TTC549 (cell line): ENCODE measurements around the gene STK32B.
"Not testable (repeated sequence)": the region's sequence is repeated elsewhere in the genome, so short reads cannot be mapped to it uniquely, and the experiment has no call there.

Source experiments
- FAIRE-seq: peaks from 2 replicates; lab custom pipeline; 2012; peaks lifted over from hg19 to GRCh38; lab: Jason Lieb, UNC

Gene STK32B

DNA sequence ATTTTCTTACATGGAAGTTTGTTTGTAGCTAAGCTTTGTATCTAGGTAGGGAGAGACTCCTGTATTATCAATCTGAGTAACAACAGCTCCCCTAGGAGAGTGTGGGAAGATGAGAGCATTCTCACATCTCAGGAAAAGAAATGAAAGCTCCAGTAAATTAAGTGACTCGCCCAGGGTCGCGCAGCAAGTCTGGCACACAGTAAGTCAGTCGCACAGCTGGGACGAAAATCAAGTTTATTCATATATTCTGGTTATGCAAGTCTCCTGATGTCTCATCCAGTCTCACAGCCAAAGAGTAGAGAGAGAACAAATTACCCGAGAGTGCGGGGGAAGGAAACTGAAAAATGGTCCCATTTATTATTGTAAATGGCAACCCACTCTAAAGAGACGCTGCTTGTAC lies 216.1 kb downstream of the STK32B start:
- no peak for FAIRE-seq

DNA sequence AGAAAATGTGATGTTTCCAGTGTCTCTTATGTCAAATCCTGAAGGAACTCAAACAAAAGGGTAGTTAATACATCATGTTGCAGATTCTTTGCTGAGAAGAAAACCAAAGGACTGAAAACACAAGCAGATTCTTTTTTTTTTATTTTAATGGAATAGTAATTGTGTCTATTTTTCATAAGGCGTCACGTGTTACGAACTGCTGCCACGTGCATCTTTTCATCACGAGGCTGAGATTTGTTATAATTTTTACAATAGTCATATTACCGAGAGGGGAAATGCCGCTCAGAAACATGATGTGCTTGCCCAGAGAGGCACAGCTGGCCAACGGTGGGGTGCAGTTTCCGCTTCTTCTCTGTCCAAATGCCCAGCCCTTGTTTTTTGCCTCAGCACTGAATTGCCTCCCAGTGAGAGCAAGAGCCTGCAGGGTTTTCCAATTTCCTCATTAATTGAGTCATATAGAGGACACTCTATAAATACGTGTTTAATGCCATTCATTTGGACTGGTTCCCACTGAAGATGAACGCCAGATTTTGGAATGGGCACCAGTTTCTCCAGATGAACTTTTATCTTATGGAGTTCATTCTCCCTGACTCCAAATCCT lies 225.3 kb downstream of the STK32B start:
- no peak for FAIRE-seq

DNA sequence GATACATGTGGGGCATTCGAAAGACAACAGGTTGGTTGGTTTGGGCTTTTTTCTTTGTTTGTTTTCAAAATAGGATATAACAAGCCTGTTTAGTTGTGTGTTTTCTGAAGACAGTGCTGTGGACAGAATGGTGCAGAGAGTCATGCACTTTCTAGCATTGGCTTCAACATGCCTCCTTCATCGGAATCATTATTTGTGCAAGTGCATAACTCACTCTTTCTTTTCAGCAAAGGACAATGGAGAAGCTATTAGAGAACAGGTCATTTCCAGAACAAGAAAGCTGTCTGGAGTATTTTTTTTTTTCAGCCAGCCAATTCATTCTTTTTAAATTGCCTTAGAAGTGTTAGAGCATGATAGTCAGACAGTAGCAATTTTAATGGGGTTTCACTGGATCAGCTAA lies 225.8 kb downstream of the STK32B start:
- FAIRE-seq, result no peak

DNA sequence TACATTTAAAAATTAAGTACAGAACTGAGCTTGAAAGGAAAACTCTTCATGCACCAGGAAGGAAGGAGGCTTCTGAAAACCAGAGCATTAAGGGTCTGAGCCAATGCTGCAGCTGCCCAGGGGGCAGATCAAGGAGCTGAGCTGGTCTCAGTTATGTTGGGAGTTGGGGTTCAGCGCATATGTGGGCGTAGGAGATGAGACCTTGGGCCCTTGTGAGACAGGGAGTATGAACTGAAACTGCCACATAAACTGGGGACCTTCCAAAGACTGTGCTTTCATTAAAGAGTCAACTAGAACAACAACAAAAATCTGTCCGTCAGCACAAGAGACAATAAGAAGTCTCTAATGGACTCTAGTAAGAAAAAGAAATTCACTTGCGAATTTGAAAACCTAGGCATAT lies 226.9 kb downstream of the STK32B start:
- no peak for FAIRE-seq

DNA sequence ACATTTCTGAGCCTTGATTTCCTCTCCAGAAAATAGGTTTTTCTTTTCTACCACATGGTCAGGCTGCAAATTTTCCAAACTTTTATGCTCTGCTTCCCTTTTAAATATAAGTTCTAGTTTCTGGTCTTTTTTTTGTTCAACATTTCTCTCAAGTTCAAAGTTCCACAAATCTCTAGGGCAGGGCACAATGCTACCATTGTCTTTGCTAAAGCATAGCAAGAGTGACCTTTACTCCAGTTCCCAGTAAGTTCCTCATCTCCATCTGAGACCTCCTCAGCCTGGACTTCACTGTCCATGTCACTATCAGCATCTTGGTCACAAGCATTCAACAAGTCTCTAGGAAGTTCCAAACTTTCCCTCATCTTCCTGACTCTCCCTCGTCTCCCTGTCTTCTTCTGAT lies 228.8 kb downstream of the STK32B start:
- not testable (repeated sequence) for FAIRE-seq

DNA sequence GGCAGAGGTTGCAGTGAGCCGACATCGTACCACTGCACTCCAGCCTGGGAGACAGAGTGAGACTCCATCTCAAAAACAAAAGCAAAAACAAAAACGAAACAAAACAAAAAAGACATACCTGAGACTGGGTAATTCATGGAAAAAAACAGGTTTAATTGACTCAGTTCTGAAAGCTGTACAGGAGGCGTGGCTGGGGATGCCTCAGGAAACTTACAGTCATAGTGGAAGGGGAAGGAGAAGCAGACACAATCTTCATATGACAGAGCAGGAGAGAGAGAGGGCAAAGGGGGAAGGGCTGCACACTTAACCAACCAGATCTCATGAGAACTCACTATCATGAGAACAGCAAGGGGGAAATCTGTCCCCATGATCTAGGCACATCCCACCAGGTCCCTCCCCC lies 229.5 kb downstream of the STK32B start:
- no peak for FAIRE-seq

DNA sequence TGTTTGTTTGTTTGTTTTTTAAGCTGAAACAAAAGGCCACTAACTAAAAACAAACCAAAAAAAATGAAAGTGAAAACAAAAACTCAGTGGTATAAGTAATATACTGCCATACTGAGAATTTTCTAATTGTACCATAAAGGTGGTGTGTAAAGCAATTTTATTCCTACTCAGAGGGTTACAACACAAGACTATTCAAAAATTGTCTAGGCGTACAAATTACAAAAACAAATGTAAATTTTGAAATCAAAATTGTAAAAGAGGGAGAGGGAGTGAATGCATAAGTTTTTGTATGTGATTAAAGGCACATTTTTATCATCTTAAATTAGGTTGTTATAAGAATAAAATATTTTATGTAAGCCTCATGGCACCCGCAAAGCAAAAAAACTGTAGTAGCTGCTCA lies 232.6 kb downstream of the STK32B start:
- FAIRE-seq, result no peak

DNA sequence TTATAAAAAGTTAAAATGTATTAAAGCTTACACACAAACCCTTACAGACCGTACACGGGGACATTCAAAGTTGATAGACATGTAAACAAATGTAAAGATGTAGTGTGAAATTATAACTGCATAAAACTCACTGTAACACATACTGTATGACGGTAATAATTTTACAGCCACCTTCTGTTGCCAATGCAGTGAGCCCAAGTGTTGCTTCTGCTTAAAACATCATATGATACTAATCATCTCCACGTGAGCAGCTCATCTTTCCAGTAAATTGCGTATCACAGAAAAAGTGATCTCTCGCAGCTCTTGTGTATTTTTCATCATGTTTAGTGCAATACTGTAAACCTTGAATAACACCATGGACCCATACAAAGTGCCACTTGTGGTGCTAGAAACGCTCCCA lies 233.2 kb downstream of the STK32B start:
- no peak for FAIRE-seq

DNA sequence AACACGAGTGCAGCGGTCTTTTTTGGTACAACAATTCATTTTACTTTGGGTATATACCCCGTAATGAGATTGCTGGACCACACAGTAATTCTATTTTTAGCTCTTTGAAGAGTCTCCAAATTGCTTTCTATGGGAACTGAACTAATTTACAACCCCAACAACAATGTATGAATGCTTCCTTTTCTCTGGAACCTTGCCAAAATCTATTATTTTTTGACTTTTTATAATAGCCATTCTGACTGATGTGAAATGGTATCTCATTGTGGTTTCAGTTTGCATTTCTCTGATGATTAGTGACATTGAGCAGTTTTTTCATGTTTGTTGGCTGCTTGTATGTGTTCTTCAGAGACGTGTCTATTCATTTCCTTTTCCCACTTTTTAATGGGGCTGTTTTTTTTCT lies 240.8 kb downstream of the STK32B start:
- FAIRE-seq, result no peak

DNA sequence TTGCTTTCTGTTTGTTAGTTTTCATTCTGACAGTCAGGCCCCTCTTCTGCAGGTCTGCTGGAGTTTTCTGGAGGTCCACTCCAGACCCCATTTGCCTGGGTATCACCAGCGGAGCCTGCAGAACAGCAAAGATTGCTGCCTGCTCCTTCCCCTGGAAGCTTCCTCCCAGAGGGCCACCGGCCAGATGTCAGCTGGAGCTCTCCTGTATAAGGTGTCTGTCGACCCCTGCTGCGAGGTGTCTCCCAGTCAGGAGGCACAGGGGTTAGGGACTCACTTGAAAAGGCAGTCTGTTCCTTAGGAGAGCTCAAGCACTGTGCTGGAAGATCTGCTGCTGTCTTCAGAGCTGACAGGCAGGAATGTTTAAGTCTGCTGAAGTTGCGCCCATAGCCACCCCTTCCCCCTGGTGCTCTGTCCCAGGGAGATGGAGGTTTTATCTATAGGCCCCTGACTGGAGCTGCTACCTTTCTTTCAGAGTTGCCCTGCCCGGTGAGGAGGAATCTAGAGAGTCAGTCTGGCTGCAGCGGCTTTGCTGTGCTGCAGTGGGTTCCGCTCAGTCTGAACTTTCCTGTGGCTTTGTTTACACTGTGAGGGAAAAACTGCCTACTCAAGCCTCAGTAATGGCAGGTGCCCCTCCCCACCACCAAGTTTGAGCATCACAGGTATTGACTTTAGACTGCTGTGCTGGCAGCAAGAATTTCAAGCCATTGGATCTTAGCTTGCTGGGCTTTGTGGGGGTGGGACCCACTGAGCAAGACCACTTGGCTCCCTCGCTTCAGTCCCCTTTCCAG lies 246.9 kb downstream of the STK32B start:
- not testable (repeated sequence) for FAIRE-seq

DNA sequence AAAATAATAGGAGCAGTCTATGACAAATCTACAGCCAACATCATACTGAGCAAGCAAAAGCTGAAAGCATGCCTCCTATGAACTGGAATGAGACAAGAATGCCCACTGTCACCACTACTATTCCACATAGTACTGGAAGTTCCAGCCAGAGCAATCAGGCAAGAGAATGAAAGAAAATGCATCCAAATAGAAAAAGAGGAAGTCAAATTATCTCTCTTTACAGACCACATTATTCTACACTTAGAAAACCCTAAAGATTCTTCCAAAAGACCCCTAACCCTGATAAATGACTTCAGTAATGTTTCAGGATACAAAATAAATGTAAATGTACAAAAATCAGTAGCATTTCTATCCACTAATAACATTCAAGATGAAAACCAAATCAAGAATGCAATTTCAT lies 249.0 kb downstream of the STK32B start:
- no peak for FAIRE-seq

DNA sequence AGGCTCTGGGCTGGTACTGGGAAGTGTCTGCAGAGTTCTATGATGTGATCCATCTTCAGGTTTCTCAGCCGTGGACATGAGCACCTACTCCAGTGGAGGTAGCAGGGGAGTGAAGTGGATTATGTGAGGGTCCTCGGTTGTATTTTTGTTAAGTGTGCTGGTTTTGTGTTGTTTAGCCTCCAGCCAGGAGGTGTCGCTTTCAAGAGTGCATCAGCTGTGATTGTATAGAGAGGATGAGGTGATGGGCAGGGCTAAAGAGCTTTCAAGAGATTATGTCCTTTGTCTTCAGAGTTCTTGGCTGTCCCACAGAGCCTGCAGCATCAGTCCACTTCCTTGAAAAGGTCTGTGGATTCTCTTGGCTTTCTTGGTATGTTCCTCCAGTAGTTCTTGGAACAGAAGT lies 256.6 kb downstream of the STK32B start:
- no peak for FAIRE-seq

DNA sequence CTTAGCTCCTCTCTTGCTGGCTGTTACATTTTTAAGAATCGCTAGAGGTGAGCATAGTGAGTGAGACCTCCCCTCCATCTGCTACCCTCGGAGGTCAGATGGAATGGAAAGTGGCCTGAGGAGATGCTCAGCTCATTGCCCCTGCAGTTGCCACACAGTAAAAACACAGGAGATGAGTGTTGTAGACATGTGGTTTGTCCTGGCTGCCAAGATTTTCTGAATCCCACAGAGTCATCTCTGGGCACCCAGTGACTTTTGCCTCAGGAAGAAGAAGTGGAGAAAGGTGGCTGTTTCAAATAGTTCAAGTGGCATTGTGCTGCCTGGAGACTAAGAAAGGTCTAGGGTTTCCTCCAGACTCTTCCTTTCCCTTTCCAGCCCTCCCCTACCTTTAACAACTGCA lies 271.0 kb downstream of the STK32B start:
- no peak for FAIRE-seq

DNA sequence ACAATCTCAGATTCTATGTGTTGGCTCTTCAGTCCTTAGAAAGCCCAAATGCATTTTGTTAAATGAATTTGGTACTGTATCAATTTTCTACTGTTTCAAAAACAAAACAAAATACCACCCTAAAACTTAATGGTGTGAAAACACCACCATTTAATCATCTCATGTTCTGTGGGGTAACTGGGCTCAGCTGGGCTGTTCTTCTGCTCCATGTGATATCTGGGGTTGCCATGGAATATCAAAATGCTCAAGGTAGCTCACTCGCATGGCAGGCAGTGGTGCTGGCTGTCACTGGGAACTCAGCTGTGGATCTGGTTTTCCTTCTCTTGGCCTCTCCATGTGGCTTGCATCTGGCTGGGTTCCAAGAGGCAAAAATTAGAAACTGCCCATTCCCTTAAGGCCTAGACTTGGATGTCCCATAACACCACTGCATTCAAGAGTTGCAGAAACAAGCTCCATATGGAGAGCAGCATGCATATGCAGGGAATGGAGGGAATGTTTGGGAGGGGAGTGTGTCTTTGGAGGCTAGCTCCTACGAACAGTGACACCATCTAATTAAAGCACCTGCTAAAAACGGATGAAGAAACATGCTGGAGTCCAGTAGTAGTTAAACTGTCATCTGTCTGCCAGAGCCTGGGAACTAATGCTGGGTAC lies 279.2 kb downstream of the STK32B start:
- FAIRE-seq, result no peak

DNA sequence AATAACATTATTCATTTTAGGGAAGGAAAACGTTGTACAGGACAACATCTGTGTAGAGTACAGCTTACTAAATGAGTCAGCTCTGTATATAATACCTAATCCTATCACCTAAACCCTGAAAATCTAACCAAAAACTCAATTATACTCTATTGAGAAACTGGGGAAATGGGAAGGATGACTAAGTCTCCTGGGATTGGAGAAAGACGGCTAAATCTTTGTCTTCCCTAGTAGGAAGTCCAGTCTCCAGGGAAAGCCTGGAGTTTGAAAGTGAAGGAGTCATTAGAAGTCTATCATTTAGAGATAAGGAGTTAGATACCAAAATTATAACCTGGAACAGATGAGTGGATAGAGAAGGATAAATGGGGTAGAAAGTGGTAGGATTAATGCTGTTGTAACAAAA lies 286.5 kb downstream of the STK32B start:
- FAIRE-seq, result no peak

DNA sequence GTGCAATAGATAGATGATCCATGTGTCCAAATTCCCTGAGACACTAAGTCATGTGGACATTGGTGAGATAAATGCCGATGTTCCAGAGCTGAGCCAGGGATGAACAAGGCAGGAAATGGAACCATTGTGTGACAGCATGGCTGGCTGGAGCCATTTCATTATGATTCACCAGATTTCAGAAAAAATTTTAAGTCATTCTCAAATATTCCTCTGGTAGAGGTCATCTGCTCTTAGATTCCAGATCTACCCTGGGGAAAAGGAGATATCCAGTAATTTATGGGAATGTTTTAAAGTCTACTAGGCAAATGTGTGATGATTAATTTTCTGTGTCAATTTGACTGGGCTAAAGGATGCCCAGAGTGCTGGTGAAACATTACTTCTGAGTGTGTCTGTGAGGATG lies 287.3 kb downstream of the STK32B start:
- FAIRE-seq, result no peak

DNA sequence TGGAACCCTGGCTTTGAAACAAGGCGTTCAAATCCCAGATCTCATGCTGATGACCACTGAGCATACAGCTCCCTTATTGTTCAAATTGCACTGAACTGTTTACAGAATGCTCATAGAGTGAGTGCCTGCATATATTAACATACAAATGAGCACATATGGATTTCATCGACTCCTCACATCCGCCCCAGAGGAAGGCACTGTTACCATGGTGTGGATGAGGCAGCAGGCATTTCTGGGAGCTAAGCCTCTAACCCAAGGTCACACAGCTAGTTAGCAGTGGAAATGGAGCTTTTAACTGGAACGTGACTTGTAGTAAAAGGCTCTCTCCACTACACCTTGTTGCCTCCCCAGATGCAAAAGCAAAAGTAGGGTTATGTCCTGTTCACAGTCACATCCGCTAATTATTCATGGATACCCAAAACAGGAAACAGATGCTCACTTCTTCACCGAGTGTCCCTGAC lies 289.7 kb downstream of the STK32B start:
- FAIRE-seq, result no peak

DNA sequence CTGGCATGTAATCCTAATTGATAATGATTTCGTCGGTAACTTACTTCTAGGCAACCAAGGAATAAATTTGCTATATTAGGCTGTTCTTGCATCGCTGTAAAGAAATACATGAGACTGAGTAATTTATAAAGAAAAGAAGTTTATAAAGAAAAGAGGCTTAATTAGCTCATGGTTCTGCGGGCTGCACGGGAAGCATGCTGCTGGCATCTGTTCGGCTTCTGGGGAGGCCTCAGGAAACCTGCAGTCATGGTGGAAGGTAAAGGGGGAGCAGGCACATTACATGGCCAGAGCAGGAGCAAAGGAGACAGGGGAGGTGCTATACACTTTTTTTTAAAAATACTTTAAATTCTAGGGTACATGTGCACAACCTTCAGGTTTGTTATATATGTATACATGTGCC lies 290.2 kb downstream of the STK32B start:
- FAIRE-seq, result no peak

DNA sequence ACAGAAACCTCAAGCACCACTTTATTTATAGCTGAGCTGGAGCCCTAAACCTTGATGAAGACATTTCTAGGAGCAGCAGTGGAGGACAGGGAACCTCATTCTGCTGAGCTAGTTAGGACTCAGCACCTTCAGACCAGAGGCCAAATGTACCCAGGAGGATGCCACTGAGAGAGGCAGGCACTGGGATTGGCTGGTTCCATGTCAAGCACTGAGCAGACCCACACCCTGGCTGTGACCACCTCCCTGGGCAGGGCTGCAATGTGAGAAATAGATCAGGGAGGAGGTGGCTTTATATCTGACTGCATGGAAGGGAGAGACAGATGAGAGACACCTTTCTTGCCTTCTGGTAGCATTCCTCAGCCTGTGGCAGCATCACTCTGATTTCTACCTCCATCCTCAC lies 304.6 kb downstream of the STK32B start:
- FAIRE-seq, result no peak

DNA sequence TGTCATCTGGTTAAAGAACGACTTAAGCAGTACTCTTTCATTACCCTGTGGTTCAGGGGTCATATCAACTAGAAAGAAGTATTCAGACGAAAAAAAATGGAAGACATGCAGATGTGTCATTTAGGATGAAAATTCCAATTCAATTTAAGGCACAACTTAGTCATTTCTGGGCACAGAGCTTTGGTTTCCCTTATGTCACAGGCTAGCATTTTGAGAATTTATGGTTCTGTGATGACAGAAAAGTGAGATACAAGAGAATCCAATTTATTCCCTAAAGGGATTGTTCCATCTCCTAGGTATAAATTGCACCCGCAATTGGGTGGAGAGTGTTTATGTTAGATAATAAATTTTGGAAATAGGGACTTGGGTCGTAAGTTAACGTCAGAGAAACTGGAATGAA lies 306.6 kb downstream of the STK32B start:
- FAIRE-seq, result no peak

DNA sequence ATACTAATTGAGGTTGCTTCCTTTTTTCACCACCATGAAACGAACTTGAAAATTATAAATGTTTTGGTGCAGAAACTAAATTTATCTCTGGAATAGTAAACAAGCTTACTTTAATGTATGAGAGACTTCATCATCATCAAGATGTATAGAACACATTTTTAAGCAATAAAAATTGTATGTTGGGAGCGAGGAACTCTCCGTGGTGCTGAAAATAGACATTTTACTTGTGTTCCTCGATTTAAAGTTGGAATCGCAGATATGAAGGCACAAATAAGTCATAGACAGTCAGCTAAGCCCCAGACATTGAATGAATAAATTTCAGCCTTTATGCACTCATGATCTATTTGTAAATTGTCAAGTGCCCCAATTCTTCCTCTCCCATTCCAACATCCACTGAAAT lies 310.7 kb downstream of the STK32B start:
- no peak for FAIRE-seq

DNA sequence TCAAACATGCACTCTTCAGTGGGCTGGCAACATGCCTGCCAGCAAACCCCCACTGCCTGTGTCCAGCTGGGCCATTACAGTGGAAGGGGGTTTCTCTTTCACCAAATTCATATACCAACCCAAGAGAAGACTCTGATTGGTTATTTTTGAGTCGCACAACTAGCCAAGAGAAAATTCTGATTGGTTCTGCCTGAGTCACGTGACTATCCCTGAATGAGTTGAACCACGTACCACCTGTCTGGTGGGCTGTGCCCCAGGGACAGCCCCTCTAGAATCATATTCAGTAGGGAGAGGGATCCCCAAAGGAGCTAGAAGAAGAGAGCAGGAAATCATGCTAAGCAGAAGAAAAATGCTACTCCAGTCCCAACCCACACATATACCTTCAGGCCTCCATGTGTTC lies 313.1 kb downstream of the STK32B start:
- no peak for FAIRE-seq
